ENCODE results near the gene SEPTIN10. TPM values are rescaled to one million over a fixed set of nuclear protein-coding genes. Genes with fewer than 3 reads are reported as not detected.

Gene SEPTIN10
- total RNA-seq, 1 experiment from 2014 or later: 92.5 TPM

- Histone ChIP-seq H3K9ac (ENCODE audit: extremely low read depth, insufficient read length, low read length) (no peak overlapping the region), H2AFZ (ENCODE audit: low read length) (no peak overlapping the region), H3K56ac (ENCODE audit: insufficient read length, low read depth, low read length) (no peak overlapping the region), H4K8ac (replicated peaks; ENCODE audit: insufficient read length, low read depth, low read length) (no peak overlapping the region), H2BK12ac (ENCODE audit: insufficient read length, low read depth, low read length) (no peak overlapping the region), H3K23me2 (ENCODE audit: insufficient read length, low read depth, low read length, poor library complexity, severe bottlenecking) (no peaks in the 10 kb centered on the region), H3K79me1 (ENCODE audit: insufficient read depth, low read depth, low read length, poor library complexity, severe bottlenecking) (no peaks in the 10 kb centered on the region), H4K91ac (ENCODE audit: insufficient read length, low read depth, low read length) (no peak overlapping the region), H2BK120ac (ENCODE audit: low read depth, low read length, poor library complexity, severe bottlenecking) (no peak overlapping the region), H2BK15ac (ENCODE audit: low read depth, low read length) (no peak overlapping the region), H4K5ac (ENCODE audit: insufficient read length, low read depth, low read length) (no peak overlapping the region), H3K4me1 (ENCODE audit: insufficient read depth, low read length) (no peaks in the 10 kb centered on the region), H3T11ph (ENCODE audit: low read length) (no peak overlapping the region), H3K9me3 (ENCODE audit: control insufficient read depth, low read depth, low read length) (no peaks in the 10 kb centered on the region), H2BK20ac (ENCODE audit: low read depth, low read length, poor library complexity, severe bottlenecking) (no peak overlapping the region), H2AK5ac (ENCODE audit: insufficient read length, low read length) (no peak overlapping the region), H3K18ac (ENCODE audit: insufficient read length, low read depth, low read length) (no peak overlapping the region), H2BK5ac (ENCODE audit: insufficient read length, low read length) (no peak overlapping the region), H3K27ac (ENCODE audit: insufficient read length, low read depth, low read length) (no peak overlapping the region), H3K4ac (ENCODE audit: low read depth, low read length) (no peak overlapping the region), H3K14ac (ENCODE audit: insufficient read depth, low read length) (no peak overlapping the region), H3K23ac (ENCODE audit: insufficient read length, low read depth, low read length) (no peak overlapping the region), H4K20me1 (ENCODE audit: control insufficient read depth, insufficient read depth, insufficient read length) (no peaks in the 10 kb centered on the region), H3K4me2 (ENCODE audit: insufficient read depth, insufficient read length, low read length) (no peak overlapping the region), H3K79me2 (ENCODE audit: insufficient read depth, low read length) (no peaks in the 10 kb centered on the region), H3K27me3 (ENCODE audit: insufficient read depth, low read length) (no peaks in the 10 kb centered on the region)
- no peak for DNase-seq
- 0 out of 2 replicates have a peak, but pooled peaks cover 2% of the 10 kb centered on the region for H3K27me3 Mint-ChIP-seq (ENCODE audit: low read depth)
- H3K27ac Mint-ChIP-seq: no peak overlapping the region
- no peaks in the 10 kb centered on the region for H3K4me1 Mint-ChIP-seq
- no CpG with 5 or more reads among the region's 19 CpGs for WGBS (ENCODE audit: extremely low coverage, insufficient read length, low lambda C conversion rate)
- no peaks in the 10 kb centered on the region; a peak in 1 of 7 replicates for H3K36me3 Mint-ChIP-seq (ENCODE audit: insufficient read depth in 1 of 3, low read depth in 3 of 3)
- no peak for TF ChIP-seq CTCF (conservative IDR thresholded peaks at IDR 0.05)
- no peak overlapping the region for H3K4me3 Mint-ChIP-seq
- H3K9me3 Mint-ChIP-seq: no peaks in the 10 kb centered on the region
Measured at GRCh38 chr2:109630441-109631430, 17.0 kb upstream of the SEPTIN10 start.
